WTC11 (cell line): ENCODE measurements around the gene C13orf46. TPM values are rescaled to one million over a fixed set of nuclear protein-coding genes. Genes with fewer than 3 reads are reported as not detected.

ENCODE experiments used
- ATAC-seq: fragments of 200-7000 bp; cut with Tn5 transposase; 2 replicates; pipeline ENCODE4 v1.10.0; 2021; ENCODE audit warnings: mild to moderate bottlenecking, moderate library complexity
- CTCF ChIA-PET: fragments of 300-600 bp; sonication (Branson Sonifier 250); formaldehyde crosslinking; loops from one replicate; lab custom pipeline; 2021; ENCODE audit warnings: antibody characterized with exemption; lab: Charles Lee
- POLR2A ChIA-PET: fragments of 350-600 bp; sonication (Branson Sonifier 250); formaldehyde crosslinking; loops from one replicate; lab custom pipeline; 2021; ENCODE audit warnings: antibody characterized with exemption; lab: Charles Lee
- DNase-seq: peaks from one replicate; pipeline ENCODE4 v3.0.0; 2021; ENCODE audit warnings: low spot score
- H3K27ac Mint-ChIP-seq: 2 replicates; pipeline ENCODE4 v1.8.0; 2021; ENCODE audit warnings: mixed read lengths
- H3K27me3 Mint-ChIP-seq: 2 replicates; pipeline ENCODE4 v1.8.0; 2021; ENCODE audit warnings: low read depth, mild to moderate bottlenecking, moderate library complexity, mixed read lengths
- H3K36me3 Mint-ChIP-seq: 2 replicates; pipeline ENCODE4 v1.8.0; 2021; ENCODE audit warnings: mixed read lengths
- H3K4me1 Mint-ChIP-seq: 2 replicates; pipeline ENCODE4 v1.8.0; 2022; ENCODE audit warnings: mixed read lengths
- H3K4me3 Mint-ChIP-seq: 2 replicates; pipeline ENCODE4 v1.8.0; 2021; ENCODE audit warnings: mild to moderate bottlenecking, moderate library complexity, mixed read lengths
- H3K9me3 Mint-ChIP-seq: 2 replicates; pipeline ENCODE4 v1.8.0; 2021; ENCODE audit warnings: mixed read lengths
- EMX1 ChIP-seq: fragments of 250-450 bp; sonication (Bioruptor Pico); IDR thresholded peaks from 2 replicates; pipeline ENCODE4 v1.8.0; 2021; ENCODE audit warnings: mild to moderate bottlenecking
- FOXK1 ChIP-seq: sonication (generic); formaldehyde crosslinking; IDR thresholded peaks from 2 replicates; pipeline ENCODE4 v1.8.0; 2022; ENCODE audit warnings: mild to moderate bottlenecking, moderate library complexity, missing genetic modification reagents
- FOXP1 ChIP-seq: sonication (generic); formaldehyde crosslinking; IDR thresholded peaks from 2 replicates; pipeline ENCODE4 v1.8.0; 2022; ENCODE audit warnings: missing genetic modification reagents, mild to moderate bottlenecking, moderate library complexity, borderline replicate concordance
- JUN ChIP-seq: sonication (generic); formaldehyde crosslinking; IDR thresholded peaks from 2 replicates; pipeline ENCODE4 v1.8.0; 2023; ENCODE audit warnings: mild to moderate bottlenecking, missing genetic modification reagents
- NR2C2 ChIP-seq: sonication (generic); formaldehyde crosslinking; IDR thresholded peaks from 2 replicates; pipeline ENCODE4 v1.8.0; 2022; ENCODE audit warnings: mild to moderate bottlenecking, missing genetic modification reagents
- SMAD4 ChIP-seq: sonication (generic); formaldehyde crosslinking; IDR thresholded peaks from 2 replicates; pipeline ENCODE4 v1.8.0; 2022; ENCODE audit warnings: mild to moderate bottlenecking, missing genetic modification reagents
- TP53 ChIP-seq: sonication (generic); formaldehyde crosslinking; IDR thresholded peaks from 2 replicates; pipeline ENCODE4 v1.8.1; 2023; ENCODE audit warnings: mild to moderate bottlenecking, missing genetic modification reagents
- ZNF396 ChIP-seq: fragments of 250-450 bp; sonication (Bioruptor Pico); IDR thresholded peaks from 2 replicates; pipeline ENCODE4 v1.8.0; 2021; ENCODE audit warnings: mild to moderate bottlenecking, moderate library complexity, borderline replicate concordance
- ZNF423 ChIP-seq: fragments of 250-450 bp; sonication (Bioruptor Pico); IDR thresholded peaks from 2 replicates; pipeline ENCODE4 v2.1.2; 2022; ENCODE audit warnings: mild to moderate bottlenecking, moderate library complexity
- total RNA-seq: library from RNA; stranded (reverse); gene quantifications from 3 replicates; pipeline ENCODE4 v1.2.3, GENCODE V29; 2021
- TF ChIP-seq, protein P1 (sequence below): sonication (generic); formaldehyde crosslinking; IDR thresholded peaks from 2 replicates; pipeline ENCODE4 v1.8.0; 2022; ENCODE audit warnings: mild to moderate bottlenecking, missing genetic modification reagents
- TF ChIP-seq, protein P2 (sequence below): fragments of 250-450 bp; sonication (Bioruptor Pico); IDR thresholded peaks from 2 replicates; pipeline ENCODE4 v1.8.0; 2021; ENCODE audit warnings: mild to moderate bottlenecking
- TF ChIP-seq, protein P3 (sequence below): fragments of 250-450 bp; sonication (Bioruptor Pico); IDR thresholded peaks from 2 replicates; pipeline ENCODE4 v1.9.0; 2021; ENCODE audit warnings: mild to moderate bottlenecking, borderline replicate concordance
- TF ChIP-seq, protein P4 (sequence below): sonication (generic); formaldehyde crosslinking; IDR thresholded peaks from 2 replicates; pipeline ENCODE4 v1.8.1; 2023; ENCODE audit warnings: mild to moderate bottlenecking, missing genetic modification reagents, borderline replicate concordance

The C13orf46 gene
- total RNA-seq, 1 experiment from 2014 or later, result 0.50 TPM

DNA sequence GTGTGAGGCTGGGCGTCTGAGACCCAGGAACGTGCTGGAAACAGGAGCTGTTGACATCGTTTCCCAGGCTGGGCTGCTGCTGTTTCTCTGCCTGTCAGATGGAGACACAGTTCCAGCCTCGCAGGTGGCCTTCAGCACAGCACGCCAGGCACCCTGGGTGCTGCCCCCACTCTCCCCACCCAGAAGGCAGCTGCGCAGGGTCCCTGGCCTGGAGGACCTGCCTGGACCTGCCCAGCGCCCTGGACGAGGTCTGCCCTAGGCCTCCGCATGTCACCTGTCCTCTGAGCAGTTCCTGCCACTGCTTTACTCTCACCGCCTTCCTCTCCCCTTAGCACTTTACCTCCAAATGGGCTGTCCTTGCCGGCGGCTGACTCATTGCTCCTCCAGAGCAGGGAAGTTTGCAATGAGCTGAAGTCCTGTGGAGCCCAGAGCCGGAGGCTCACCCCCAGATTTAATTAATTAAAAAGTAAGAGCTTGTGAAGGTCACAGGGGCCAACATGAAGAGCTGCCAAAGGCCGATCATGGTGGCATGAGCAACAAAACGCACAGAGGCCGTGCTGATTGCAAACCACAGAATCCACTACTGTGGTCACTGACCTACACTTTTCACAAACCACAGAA lies 32.2 kb downstream of the C13orf46 start:
- H3K27me3 Mint-ChIP-seq, result no peaks in the 10 kb centered on the region
- DNase-seq, result no peak
- H3K4me1 Mint-ChIP-seq, result no peaks in the 10 kb centered on the region
- POLR2A ChIA-PET, result no interaction called here
- no peak overlapping the region for H3K4me3 Mint-ChIP-seq
- no peaks in the 10 kb centered on the region for H3K9me3 Mint-ChIP-seq
- CTCF ChIA-PET, result interaction anchor here (1.1 kb wide), 1 partner anchor 139 kb away, joined by 3 read pairs; no protein-coding TSS in a partner anchor
- ATAC-seq, result no peak
- no peak overlapping the region for H3K27ac Mint-ChIP-seq
- H3K36me3 Mint-ChIP-seq, result no peaks in the 10 kb centered on the region
- TF ChIP-seq, protein P1, sequence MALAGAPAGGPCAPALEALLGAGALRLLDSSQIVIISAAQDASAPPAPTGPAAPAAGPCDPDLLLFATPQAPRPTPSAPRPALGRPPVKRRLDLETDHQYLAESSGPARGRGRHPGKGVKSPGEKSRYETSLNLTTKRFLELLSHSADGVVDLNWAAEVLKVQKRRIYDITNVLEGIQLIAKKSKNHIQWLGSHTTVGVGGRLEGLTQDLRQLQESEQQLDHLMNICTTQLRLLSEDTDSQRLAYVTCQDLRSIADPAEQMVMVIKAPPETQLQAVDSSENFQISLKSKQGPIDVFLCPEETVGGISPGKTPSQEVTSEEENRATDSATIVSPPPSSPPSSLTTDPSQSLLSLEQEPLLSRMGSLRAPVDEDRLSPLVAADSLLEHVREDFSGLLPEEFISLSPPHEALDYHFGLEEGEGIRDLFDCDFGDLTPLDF (CRISPR knock-in tag), result no peak
- TF ChIP-seq, protein P2, sequence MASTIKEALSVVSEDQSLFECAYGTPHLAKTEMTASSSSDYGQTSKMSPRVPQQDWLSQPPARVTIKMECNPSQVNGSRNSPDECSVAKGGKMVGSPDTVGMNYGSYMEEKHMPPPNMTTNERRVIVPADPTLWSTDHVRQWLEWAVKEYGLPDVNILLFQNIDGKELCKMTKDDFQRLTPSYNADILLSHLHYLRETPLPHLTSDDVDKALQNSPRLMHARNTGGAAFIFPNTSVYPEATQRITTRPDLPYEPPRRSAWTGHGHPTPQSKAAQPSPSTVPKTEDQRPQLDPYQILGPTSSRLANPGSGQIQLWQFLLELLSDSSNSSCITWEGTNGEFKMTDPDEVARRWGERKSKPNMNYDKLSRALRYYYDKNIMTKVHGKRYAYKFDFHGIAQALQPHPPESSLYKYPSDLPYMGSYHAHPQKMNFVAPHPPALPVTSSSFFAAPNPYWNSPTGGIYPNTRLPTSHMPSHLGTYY (CRISPR knock-in tag), result no peak
- TF ChIP-seq ZNF423, result no peak
- TF ChIP-seq NR2C2 (CRISPR knock-in tag), result no peak
- TF ChIP-seq FOXP1, result no peak
- no peak for TF ChIP-seq JUN
- TF ChIP-seq EMX1 (CRISPR knock-in tag), result no peak
- no peak for TF ChIP-seq TP53 (CRISPR knock-in tag)
- TF ChIP-seq, protein P3, sequence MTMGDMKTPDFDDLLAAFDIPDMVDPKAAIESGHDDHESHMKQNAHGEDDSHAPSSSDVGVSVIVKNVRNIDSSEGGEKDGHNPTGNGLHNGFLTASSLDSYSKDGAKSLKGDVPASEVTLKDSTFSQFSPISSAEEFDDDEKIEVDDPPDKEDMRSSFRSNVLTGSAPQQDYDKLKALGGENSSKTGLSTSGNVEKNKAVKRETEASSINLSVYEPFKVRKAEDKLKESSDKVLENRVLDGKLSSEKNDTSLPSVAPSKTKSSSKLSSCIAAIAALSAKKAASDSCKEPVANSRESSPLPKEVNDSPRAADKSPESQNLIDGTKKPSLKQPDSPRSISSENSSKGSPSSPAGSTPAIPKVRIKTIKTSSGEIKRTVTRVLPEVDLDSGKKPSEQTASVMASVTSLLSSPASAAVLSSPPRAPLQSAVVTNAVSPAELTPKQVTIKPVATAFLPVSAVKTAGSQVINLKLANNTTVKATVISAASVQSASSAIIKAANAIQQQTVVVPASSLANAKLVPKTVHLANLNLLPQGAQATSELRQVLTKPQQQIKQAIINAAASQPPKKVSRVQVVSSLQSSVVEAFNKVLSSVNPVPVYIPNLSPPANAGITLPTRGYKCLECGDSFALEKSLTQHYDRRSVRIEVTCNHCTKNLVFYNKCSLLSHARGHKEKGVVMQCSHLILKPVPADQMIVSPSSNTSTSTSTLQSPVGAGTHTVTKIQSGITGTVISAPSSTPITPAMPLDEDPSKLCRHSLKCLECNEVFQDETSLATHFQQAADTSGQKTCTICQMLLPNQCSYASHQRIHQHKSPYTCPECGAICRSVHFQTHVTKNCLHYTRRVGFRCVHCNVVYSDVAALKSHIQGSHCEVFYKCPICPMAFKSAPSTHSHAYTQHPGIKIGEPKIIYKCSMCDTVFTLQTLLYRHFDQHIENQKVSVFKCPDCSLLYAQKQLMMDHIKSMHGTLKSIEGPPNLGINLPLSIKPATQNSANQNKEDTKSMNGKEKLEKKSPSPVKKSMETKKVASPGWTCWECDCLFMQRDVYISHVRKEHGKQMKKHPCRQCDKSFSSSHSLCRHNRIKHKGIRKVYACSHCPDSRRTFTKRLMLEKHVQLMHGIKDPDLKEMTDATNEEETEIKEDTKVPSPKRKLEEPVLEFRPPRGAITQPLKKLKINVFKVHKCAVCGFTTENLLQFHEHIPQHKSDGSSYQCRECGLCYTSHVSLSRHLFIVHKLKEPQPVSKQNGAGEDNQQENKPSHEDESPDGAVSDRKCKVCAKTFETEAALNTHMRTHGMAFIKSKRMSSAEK, result no peak
- TF ChIP-seq, protein P4, sequence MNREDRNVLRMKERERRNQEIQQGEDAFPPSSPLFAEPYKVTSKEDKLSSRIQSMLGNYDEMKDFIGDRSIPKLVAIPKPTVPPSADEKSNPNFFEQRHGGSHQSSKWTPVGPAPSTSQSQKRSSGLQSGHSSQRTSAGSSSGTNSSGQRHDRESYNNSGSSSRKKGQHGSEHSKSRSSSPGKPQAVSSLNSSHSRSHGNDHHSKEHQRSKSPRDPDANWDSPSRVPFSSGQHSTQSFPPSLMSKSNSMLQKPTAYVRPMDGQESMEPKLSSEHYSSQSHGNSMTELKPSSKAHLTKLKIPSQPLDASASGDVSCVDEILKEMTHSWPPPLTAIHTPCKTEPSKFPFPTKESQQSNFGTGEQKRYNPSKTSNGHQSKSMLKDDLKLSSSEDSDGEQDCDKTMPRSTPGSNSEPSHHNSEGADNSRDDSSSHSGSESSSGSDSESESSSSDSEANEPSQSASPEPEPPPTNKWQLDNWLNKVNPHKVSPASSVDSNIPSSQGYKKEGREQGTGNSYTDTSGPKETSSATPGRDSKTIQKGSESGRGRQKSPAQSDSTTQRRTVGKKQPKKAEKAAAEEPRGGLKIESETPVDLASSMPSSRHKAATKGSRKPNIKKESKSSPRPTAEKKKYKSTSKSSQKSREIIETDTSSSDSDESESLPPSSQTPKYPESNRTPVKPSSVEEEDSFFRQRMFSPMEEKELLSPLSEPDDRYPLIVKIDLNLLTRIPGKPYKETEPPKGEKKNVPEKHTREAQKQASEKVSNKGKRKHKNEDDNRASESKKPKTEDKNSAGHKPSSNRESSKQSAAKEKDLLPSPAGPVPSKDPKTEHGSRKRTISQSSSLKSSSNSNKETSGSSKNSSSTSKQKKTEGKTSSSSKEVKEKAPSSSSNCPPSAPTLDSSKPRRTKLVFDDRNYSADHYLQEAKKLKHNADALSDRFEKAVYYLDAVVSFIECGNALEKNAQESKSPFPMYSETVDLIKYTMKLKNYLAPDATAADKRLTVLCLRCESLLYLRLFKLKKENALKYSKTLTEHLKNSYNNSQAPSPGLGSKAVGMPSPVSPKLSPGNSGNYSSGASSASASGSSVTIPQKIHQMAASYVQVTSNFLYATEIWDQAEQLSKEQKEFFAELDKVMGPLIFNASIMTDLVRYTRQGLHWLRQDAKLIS (CRISPR knock-in tag), result no peak
- TF ChIP-seq SMAD4, result no peak

DNA sequence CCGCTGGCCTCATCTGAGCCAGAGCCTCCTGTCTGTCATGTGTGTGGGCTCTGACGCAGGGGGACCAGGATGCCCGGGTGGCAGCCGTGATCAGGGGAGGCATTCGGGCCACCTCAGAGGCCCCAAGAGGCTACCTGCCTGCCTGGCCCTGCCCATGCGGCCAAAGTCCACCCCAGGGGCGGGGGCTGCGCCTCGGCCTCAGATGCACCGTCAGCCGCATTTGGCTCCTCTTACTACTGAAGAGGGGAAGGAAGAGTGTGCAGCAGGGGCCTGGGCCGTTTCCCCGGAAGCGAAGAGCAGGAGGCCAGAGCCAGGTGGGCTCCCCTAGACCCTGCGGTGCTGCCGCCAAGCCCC lies 34.0 kb downstream of the C13orf46 start:
- H3K36me3 Mint-ChIP-seq, result no peaks in the 10 kb centered on the region
- ChIA-PET CTCF (no interaction called here), POLR2A (no interaction called here)
- H3K27ac Mint-ChIP-seq, result no peak overlapping the region
- no peak overlapping the region for H3K4me3 Mint-ChIP-seq
- DNase-seq, result no peak
- H3K27me3 Mint-ChIP-seq, result no peaks in the 10 kb centered on the region
- 0 out of 2 replicates have a peak, but pooled peaks cover 6% of the 10 kb centered on the region for H3K4me1 Mint-ChIP-seq
- TF ChIP-seq ZNF396 (CRISPR knock-in tag) (no peak), FOXK1 (no peak), EMX1 (CRISPR knock-in tag) (no peak)
- TF ChIP-seq, all 79 proteins: peak for 0
- H3K9me3 Mint-ChIP-seq, result no peaks in the 10 kb centered on the region
- no peak for ATAC-seq
